HG03469 (cell line): ENCODE measurements around the gene ZCCHC3.
A peak's percentile ranks its signal among the peaks of the same experiment; 100 is the strongest.

Experiments used
- ATAC-seq: cut with Tn5 transposase; IDR thresholded peaks from one replicate; pipeline ENCODE4 v1.9.1; 2021; ENCODE audit warnings: mild to moderate bottlenecking, moderate library complexity, moderate number of reproducible peaks; ENCODE audit not compliant: unreplicated experiment

ZCCHC3 gene

GRCh38 chr20:278607-279571, 18.5 kb upstream of the ZCCHC3 start:
- no peak for ATAC-seq

GRCh38 chr20:284172-284571, 13.2 kb upstream of the ZCCHC3 start:
- no peak for ATAC-seq

GRCh38 chr20:286508-286907, 10.9 kb upstream of the ZCCHC3 start:
- no peak for ATAC-seq

GRCh38 chr20:288956-289692, 8.2 kb upstream of the ZCCHC3 start:
- ATAC-seq: no peak

GRCh38 chr20:289693-290083, 7.7 kb upstream of the ZCCHC3 start:
- no peak for ATAC-seq

GRCh38 chr20:290084-290831, 7.1 kb upstream of the ZCCHC3 start, which contains the start of gene C20orf96:
Gene C20orf96 (minus strand): TSS chr20:290750. CDS start chr20:290610, 140 bp downstream.
- ATAC-seq: peak; percentile 58

GRCh38 chr20:294602-295001, 2.8 kb upstream of the ZCCHC3 start:
- ATAC-seq: no peak

GRCh38 chr20:295804-296203, 1.6 kb upstream of the ZCCHC3 start:
- ATAC-seq: no peak

GRCh38 chr20:297925-298775, 780 bp downstream of the ZCCHC3 start:
- ATAC-seq: peak; percentile 15

GRCh38 chr20:298776-299391, 1.5 kb downstream of the ZCCHC3 start:
- ATAC-seq: no peak

GRCh38 chr20:300345-300990, 3.1 kb downstream of the ZCCHC3 start:
- no peak for ATAC-seq

GRCh38 chr20:301886-302848, 4.8 kb downstream of the ZCCHC3 start:
- no peak for ATAC-seq

- no peak for ATAC-seq
Observed at GRCh38 chr20:305745-306144, 8.4 kb downstream of the ZCCHC3 start.

GRCh38 chr20:308427-309038, 11.2 kb downstream of the ZCCHC3 start:
- ATAC-seq: no peak

GRCh38 chr20:309306-309840, 12.0 kb downstream of the ZCCHC3 start:
- ATAC-seq: no peak

- ATAC-seq: peak; percentile 92
Observed at GRCh38 chr20:309841-310644, 12.7 kb downstream of the ZCCHC3 start.

GRCh38 chr20:310645-311044, 13.3 kb downstream of the ZCCHC3 start:
- ATAC-seq: no peak
